ENCODE measurements around the gene PPP1R3F. TPM values are rescaled to one million over a fixed set of nuclear protein-coding genes. Genes with fewer than 3 reads are reported as not detected.

PPP1R3F gene
- total RNA-seq, 1 donor from 2014 or later, result 5.6 TPM

Other genes starting within 250 kb of the PPP1R3F start
- 7.9 and 25.6 TPM in 2 replicates for gene TFE3, start 226.4 kb upstream of the PPP1R3F start, total RNA-seq (ENCODE audit: low replicate concordance)
- 1.1 and 3.1 TPM in 2 replicates for gene CCDC120, start 210.8 kb upstream of the PPP1R3F start, total RNA-seq (ENCODE audit: low replicate concordance)
- 0.30 and 11.0 TPM in 2 replicates for gene PRAF2, start 195.8 kb upstream of the PPP1R3F start, total RNA-seq (ENCODE audit: low replicate concordance)
- gene WDR45, start 189.9 kb upstream of the PPP1R3F start, total RNA-seq (ENCODE audit: low replicate concordance), result 19.7 and 22.2 TPM in 2 replicates
- 11.2 and 20.6 TPM in 2 replicates for gene GPKOW, start 146.1 kb upstream of the PPP1R3F start, total RNA-seq (ENCODE audit: low replicate concordance)
- 1.4 and 1.5 TPM in 2 replicates for gene MAGIX, start 107.0 kb upstream of the PPP1R3F start, total RNA-seq (ENCODE audit: low replicate concordance)
- 0.13 and 0.46 TPM in 2 replicates for gene PLP2, start 97.9 kb upstream of the PPP1R3F start, total RNA-seq (ENCODE audit: low replicate concordance)
- 0.28 and 6.4 TPM in 2 replicates for gene PRICKLE3, start 83.4 kb upstream of the PPP1R3F start, total RNA-seq (ENCODE audit: low replicate concordance)
- 0.07 and 0.62 TPM in 2 replicates for gene SYP, start 69.6 kb upstream of the PPP1R3F start, total RNA-seq (ENCODE audit: low replicate concordance)
- gene CACNA1F, start 36.5 kb upstream of the PPP1R3F start, total RNA-seq (ENCODE audit: low replicate concordance), result 1.1 and 4.9 TPM in 2 replicates
- gene CCDC22, start 34.3 kb upstream of the PPP1R3F start, total RNA-seq (ENCODE audit: low replicate concordance), result 10.3 and 20.3 TPM in 2 replicates
- 0.19 TPM in 1 of 2 replicates, not detected in the other for gene FOXP3, start 5.1 kb upstream of the PPP1R3F start, total RNA-seq (ENCODE audit: low replicate concordance)
- not detected in 2 replicates for gene GAGE10, start 33.9 kb downstream of the PPP1R3F start, total RNA-seq (ENCODE audit: low replicate concordance)
- not detected in 2 replicates for gene GAGE12J, start 52.2 kb downstream of the PPP1R3F start, total RNA-seq (ENCODE audit: low replicate concordance)
- gene GAGE13, start 61.8 kb downstream of the PPP1R3F start, total RNA-seq (ENCODE audit: low replicate concordance), result not detected in 2 replicates